Lower leg skin (tissue), 3 donors: Measurements from ENCODE around the gene MAST4.

Experiments
- CTCF ChIP-seq, 3 donors: fragments of 450-650 bp; IDR thresholded peaks; one replicate each; pipeline ENCODE4 v1.5.1; 2016; ENCODE audit warnings: antibody characterized with exemption in 3 of 3, mild to moderate bottlenecking in 3 of 3, moderate library complexity in 2 of 3
- POLR2A ChIP-seq, 2 donors: fragments of 450-650 bp; IDR thresholded peaks; one replicate each; pipeline ENCODE4 v1.6.1; 2016 to 2017; ENCODE audit warnings: antibody characterized with exemption in 2 of 2, mild to moderate bottlenecking in 1 of 2, moderate library complexity in 1 of 2

DNA sequence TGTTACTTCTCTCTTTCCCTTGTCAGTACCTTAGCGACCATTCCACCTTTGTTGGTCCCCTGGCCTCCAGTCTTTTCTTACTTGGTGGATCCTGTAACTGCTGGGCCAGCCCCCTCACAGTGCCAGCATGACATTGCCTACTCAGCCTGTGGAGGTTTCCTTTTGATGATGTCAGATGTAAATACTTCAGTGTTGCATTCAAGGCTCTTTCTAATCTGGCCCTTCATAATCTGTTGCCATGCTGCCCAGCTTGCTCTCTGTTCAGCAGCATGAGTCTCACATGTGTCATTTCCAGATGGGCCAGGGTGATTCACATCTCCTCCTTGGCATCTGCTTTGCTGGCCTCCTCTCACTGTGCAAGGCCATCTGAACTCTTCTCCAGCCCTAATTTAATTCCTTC, 57.1 kb downstream of the MAST4 start:
- TF ChIP-seq CTCF (IDR thresholded peaks at IDR 0.05) = no peak
- TF ChIP-seq POLR2A (IDR thresholded peaks at IDR 0.05) = no peak
